Heart right ventricle (tissue), 16 donors: ENCODE data around the gene GMDS. TPM values are rescaled to one million over a fixed set of nuclear protein-coding genes. Genes with fewer than 3 reads are reported as not detected.
A peak's percentile ranks its signal among the peaks of the same experiment; 100 is the strongest.
"Not testable (repeated sequence)": the region's sequence is repeated elsewhere in the genome, so short reads cannot be mapped to it uniquely, and the experiment has no call there.

ENCODE experiments used
- ATAC-seq, 8 donors: fragments of 200-7000 bp; cut with Tn5 transposase; one replicate each; pipeline ENCODE4 v1.9.1; 2020; ENCODE audit warnings: mild to moderate bottlenecking in 8 of 8, moderate library complexity in 8 of 8, moderate number of reproducible peaks in 1 of 8
- DNase-seq, 2 donors: peaks; one replicate each; pipeline ENCODE4 v3.0.0-alpha.2; 2020
- H3K27ac ChIP-seq, 10 donors: fragments of 200-600 bp; sonication (generic) in 2 of 10; one replicate each; pipeline versions ENCODE4 v1.5.0 to v1.8.0; 2020 to 2022; ENCODE audit warnings: mild to moderate bottlenecking in 3 of 10
- H3K27me3 ChIP-seq, 7 donors: fragments of 200-600 bp; one replicate each; pipeline ENCODE4 v1.8.0; 2021 to 2022; ENCODE audit warnings: mild to moderate bottlenecking in 2 of 7
- H3K36me3 ChIP-seq, 9 donors: fragments of 200-600 bp; sonication (generic) in 1 of 9; one replicate each; pipeline versions ENCODE4 v1.5.0 to v1.8.0; 2020 to 2022; ENCODE audit warnings: mild to moderate bottlenecking in 2 of 9
- H3K4me1 ChIP-seq, 9 donors: fragments of 200-600 bp; sonication (generic) in 1 of 9; one replicate each; pipeline versions ENCODE4 v1.5.0 to v1.8.0; 2020 to 2022; ENCODE audit warnings: mild to moderate bottlenecking in 4 of 9
- H3K4me3 ChIP-seq, 10 donors: fragments of 200-600 bp; sonication (generic) in 2 of 10; one replicate each; pipeline versions ENCODE4 v1.5.0 to v1.8.0; 2020 to 2022; ENCODE audit warnings: mild to moderate bottlenecking in 7 of 10, moderate library complexity in 2 of 10
- H3K9me3 ChIP-seq, 11 donors: fragments of 200-600 bp in 10 of 11; sonication (generic) in 2 of 11; one replicate each; pipeline versions ENCODE4 v1.5.0 to v1.8.0; 2013 to 2022; ENCODE audit warnings: mild to moderate bottlenecking in 2 of 11, control low read depth in 1 of 11, moderate library complexity in 1 of 11
- CTCF ChIP-seq, 9 donors: fragments of 200-600 bp; sonication (generic) in 2 of 9; IDR thresholded peaks; one replicate each; pipeline versions ENCODE4 v1.5.0 to v1.8.0; 2021 to 2022; ENCODE audit warnings: antibody characterized with exemption in 9 of 9, mild to moderate bottlenecking in 5 of 9, moderate library complexity in 1 of 9
- WGBS, 2 donors: extraction: QIAGEN DNeasy Blood & Tissue Kit; methylation state at CpG; one replicate each; pipeline ENCODE4 v1.1.7; 2013; ENCODE audit warnings: inconsistent platforms in 1 of 2; 5-methylcytosine and 5-hydroxymethylcytosine counted together
- intact Hi-C, 10 donors: fragments of 100-400 bp; cut with DNase I; formaldehyde crosslinking; loops; one replicate each; pipeline versions ENCODE4 v1.11.1 to v1.14.2; 2022
- polyA plus RNA-seq, 2 donors: library from polyadenylated mRNA; stranded (reverse); fragments of 200-250 nt; gene quantifications; one replicate each; pipeline ENCODE4 v1.2.3, GENCODE V29; 2013
- total RNA-seq, 10 donors: library from RNA; stranded (reverse); fragmentation: NEBNext Ultra II Directional in 3 of 10; extraction: Animal tissue kit (Norgen Biotek cat#: 25700) in 3 of 10; gene quantifications; one replicate each; pipeline versions ENCODE4 v1.2.1 to v1.2.4, GENCODE V29; 2021 to 2023
- donor health status: Arrhythmogenic right ventricular cardiomyopathy.
- donor health status: ischemic (EF 13 %, LVEDD 7.1; RV severe dilation, severe dysfunction).
- donor health status: healthy with polysubstance abuse.
- donor health status: DM: no; HTN: yes; CAD: no.
- donor health status: DM: no; HTN: no; CAD: no.
- donor health status: ischemic (EF 25% LVEDD 6.9; RV normal size, moderate dysfunction).
- donor health status: ischemic (EF 25% LVEDD 5.7; RV mildly dilated, moderate dysfunction).
- donor health status: healthy.
- donor health status: DM: yes; HTN: yes; CAD: no.
- donor health status: Ischemic cardiomyopathy.
- donor health status: ischemic (EF 35%, LVEDD 5.7; RV mildly dilated, moderate dysfunction).
- donor health status: nonischemic (EF 11% LVEDD 7.7; RV severe dilation, severe dysfunction).
- donor health status: DM: yes; HTN: yes; CAD: no.
- donor health status: PGD.
- donor health status: ischemic (EF 29% LVEDD 5.4; RV normal size, mild dysfunction).
- donor health status: nonischemic (EF 23%, LVEDD 6.1; RV moderate dilation, normal function).

Gene GMDS
- total and polyA plus RNA-seq, 12 donors, result 5.0 to 10.6 (median 6.9) TPM

DNA sequence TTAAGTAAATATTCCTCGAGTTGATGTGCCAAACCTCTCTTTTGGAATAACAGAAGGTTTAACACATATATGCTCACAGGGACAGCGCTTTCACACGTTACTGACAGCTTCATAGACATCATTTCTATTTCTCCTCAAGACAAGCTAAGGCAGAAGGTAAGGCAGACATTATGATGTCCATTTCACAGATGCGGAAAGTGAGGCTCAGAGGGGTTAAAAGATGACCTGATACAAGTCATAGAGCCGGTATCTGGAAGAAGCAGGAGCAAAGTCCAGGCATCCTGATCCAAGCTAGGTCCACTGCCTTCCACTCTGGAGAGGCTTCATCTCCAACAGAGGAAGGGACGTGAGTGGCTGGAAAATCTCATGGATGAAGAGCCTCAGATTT, 548.9 kb downstream of the GMDS start:
- peaks cover 0 to 18% (median 0%) of the 10 kb centered on the region in 9 donors for H3K4me1 ChIP-seq
- no peak overlapping the region for H3K27ac ChIP-seq

GRCh38 chr6:1695546-1696462, 549.6 kb downstream of the GMDS start:
- Histone ChIP-seq H3K9me3 (peaks cover 0 to 5% (median 0%) of the 10 kb centered on the region in 11 donors), H3K36me3 (no peaks in the 10 kb centered on the region), H3K27ac (no peak overlapping the region), H3K4me3 (no peak overlapping the region), H3K4me1 (peaks cover 0 to 12% (median 0%) of the 10 kb centered on the region in 9 donors), H3K27me3 (no peaks in the 10 kb centered on the region)
- WGBS, 2 donors, result 76 to 79% methylated on average over 10 of the region's 10 CpGs
- no peak for TF ChIP-seq CTCF (IDR thresholded peaks at IDR 0.05)
- DNase-seq (no peak), ATAC-seq (peak in 4 of 8 donors; percentile 24 to 52 (median 31))
- intact Hi-C loops, result no loop called here

More for the DNA sequence above, 548.9 kb downstream of the GMDS start:
- peaks cover 0 to 5% (median 0%) of the 10 kb centered on the region in 11 donors for H3K9me3 ChIP-seq
- 89 to 92% methylated on average over 6 of the region's 6 CpGs for WGBS, 2 donors
- DNase-seq (no peak), ATAC-seq (no peak)
- H3K27me3 ChIP-seq, result no peaks in the 10 kb centered on the region
- no peaks in the 10 kb centered on the region for H3K36me3 ChIP-seq
- TF ChIP-seq CTCF (IDR thresholded peaks at IDR 0.05), result no peak
- no peak overlapping the region for H3K4me3 ChIP-seq
- intact Hi-C loops, result no loop called here

DNA sequence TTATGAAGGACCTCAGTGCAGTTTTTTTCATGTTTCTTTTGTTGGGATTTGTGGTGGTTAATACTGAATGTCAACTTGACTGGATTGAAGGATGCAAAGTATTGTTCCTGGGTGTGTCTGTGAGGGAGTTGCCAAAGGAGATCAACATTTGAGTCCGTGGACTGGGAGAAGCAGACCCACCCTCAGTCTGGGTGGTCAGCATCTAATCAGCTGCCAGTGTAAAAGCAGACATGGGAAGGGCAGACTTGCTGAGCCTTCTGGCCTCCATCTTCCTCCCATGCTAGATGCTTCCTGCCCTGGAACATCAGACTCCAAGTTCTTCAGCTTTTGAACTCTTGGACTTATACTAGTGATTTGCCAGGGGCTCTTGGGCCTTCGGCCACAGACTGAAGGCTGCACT, 553.6 kb downstream of the GMDS start:
- H3K9me3 ChIP-seq, H3K4me1 ChIP-seq, H3K27me3 ChIP-seq, intact Hi-C loops, ATAC-seq, H3K27ac ChIP-seq, H3K4me3 ChIP-seq, H3K36me3 ChIP-seq, DNase-seq: not testable (repeated sequence)
- WGBS, 2 donors, result 85 to 95% methylated on average over 2 of the region's 2 CpGs

DNA sequence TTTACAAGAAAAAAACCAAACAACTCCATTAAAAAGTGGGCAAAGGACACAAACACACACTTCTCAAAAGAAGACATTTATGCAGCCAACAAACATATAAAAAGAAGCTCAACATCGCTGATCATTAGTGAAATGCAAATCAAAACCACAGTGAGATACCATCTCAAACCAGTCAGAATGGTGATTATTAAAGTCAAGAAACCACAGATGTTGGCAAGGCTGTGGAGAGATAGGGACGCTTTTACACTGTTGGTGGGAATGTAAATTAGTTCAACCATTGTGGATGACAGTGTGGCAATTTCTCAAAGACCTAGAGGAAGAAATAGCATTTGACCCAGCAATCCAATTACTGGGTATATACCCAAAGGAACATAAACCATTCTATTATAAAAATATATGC, 554.7 kb downstream of the GMDS start:
- intact Hi-C loops, H3K27ac ChIP-seq, H3K9me3 ChIP-seq, ATAC-seq, H3K4me3 ChIP-seq, H3K36me3 ChIP-seq, H3K27me3 ChIP-seq, DNase-seq: not testable (repeated sequence)
- H3K4me1 ChIP-seq, result peaks cover 0 to 16% (median 14%) of the 10 kb centered on the region in 9 donors
- 91 to 93% methylated on average over 2 of the region's 2 CpGs for WGBS, 2 donors

- ATAC-seq (no peak), DNase-seq (no peak)
- Histone ChIP-seq H3K27ac (no peak overlapping the region), H3K36me3 (no peaks in the 10 kb centered on the region), H3K9me3 (peaks cover 0 to 5% (median 0%) of the 10 kb centered on the region in 11 donors), H3K27me3 (no peaks in the 10 kb centered on the region), H3K4me1 (peaks cover 0 to 20% (median 17%) of the 10 kb centered on the region in 9 donors), H3K4me3 (no peak overlapping the region)
- intact Hi-C loops, result loop anchor here in 5 of 10 donors (5.0 to 10.0 kb wide), 4 partner anchors 33 to 84 kb away; partner anchors contain the start of gene FOXC1 (in 3 of the 5)
- TF ChIP-seq CTCF (IDR thresholded peaks at IDR 0.05), result no peak
- WGBS, 2 donors, result 40 to 80% methylated on average over 1 of the region's 1 CpG
These were observed 556.3 kb downstream of the GMDS start for GRCh38 chr6:1689141-1689540.
